ENCODE results near the gene HDAC8.

The HDAC8 gene

GRCh38 chrX:72296991-72297390, 275.7 kb downstream of the HDAC8 start:
- TF ChIP-seq SIN3A (IDR thresholded peaks at IDR 0.05; ENCODE audit: borderline replicate concordance, insufficient read depth, low read length) (no peak), POLR2AphosphoS5 (IDR thresholded peaks at IDR 0.05; ENCODE audit: low read depth, low read length) (no peak), FOXP2 (optimal IDR thresholded peaks at IDR 0.05; ENCODE audit: borderline replicate concordance, extremely low read depth, extremely low read length, insufficient read depth) (no peak), TAF1 (IDR thresholded peaks at IDR 0.05; ENCODE audit: borderline replicate concordance, insufficient read depth, low read length) (no peak)
- TF ChIP-seq, protein P1, sequence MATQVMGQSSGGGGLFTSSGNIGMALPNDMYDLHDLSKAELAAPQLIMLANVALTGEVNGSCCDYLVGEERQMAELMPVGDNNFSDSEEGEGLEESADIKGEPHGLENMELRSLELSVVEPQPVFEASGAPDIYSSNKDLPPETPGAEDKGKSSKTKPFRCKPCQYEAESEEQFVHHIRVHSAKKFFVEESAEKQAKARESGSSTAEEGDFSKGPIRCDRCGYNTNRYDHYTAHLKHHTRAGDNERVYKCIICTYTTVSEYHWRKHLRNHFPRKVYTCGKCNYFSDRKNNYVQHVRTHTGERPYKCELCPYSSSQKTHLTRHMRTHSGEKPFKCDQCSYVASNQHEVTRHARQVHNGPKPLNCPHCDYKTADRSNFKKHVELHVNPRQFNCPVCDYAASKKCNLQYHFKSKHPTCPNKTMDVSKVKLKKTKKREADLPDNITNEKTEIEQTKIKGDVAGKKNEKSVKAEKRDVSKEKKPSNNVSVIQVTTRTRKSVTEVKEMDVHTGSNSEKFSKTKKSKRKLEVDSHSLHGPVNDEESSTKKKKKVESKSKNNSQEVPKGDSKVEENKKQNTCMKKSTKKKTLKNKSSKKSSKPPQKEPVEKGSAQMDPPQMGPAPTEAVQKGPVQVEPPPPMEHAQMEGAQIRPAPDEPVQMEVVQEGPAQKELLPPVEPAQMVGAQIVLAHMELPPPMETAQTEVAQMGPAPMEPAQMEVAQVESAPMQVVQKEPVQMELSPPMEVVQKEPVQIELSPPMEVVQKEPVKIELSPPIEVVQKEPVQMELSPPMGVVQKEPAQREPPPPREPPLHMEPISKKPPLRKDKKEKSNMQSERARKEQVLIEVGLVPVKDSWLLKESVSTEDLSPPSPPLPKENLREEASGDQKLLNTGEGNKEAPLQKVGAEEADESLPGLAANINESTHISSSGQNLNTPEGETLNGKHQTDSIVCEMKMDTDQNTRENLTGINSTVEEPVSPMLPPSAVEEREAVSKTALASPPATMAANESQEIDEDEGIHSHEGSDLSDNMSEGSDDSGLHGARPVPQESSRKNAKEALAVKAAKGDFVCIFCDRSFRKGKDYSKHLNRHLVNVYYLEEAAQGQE (IDR thresholded peaks at IDR 0.05; ENCODE audit: insufficient read depth in 1 of 2, low read depth in 2 of 2, low read length in 2 of 2) = no peak

- TF ChIP-seq SIN3A (IDR thresholded peaks at IDR 0.05; ENCODE audit: borderline replicate concordance, insufficient read depth, low read length) (no peak), POLR2AphosphoS5 (IDR thresholded peaks at IDR 0.05; ENCODE audit: low read depth, low read length) (no peak), FOXP2 (optimal IDR thresholded peaks at IDR 0.05; ENCODE audit: borderline replicate concordance, extremely low read depth, extremely low read length, insufficient read depth) (no peak), TAF1 (IDR thresholded peaks at IDR 0.05; ENCODE audit: borderline replicate concordance, insufficient read depth, low read length) (no peak)
- TF ChIP-seq, protein P1 (IDR thresholded peaks at IDR 0.05; ENCODE audit: insufficient read depth in 1 of 2, low read depth in 2 of 2, low read length in 2 of 2) = no peak
Observed at GRCh38 chrX:72295745-72296144, 276.9 kb downstream of the HDAC8 start.

DNA sequence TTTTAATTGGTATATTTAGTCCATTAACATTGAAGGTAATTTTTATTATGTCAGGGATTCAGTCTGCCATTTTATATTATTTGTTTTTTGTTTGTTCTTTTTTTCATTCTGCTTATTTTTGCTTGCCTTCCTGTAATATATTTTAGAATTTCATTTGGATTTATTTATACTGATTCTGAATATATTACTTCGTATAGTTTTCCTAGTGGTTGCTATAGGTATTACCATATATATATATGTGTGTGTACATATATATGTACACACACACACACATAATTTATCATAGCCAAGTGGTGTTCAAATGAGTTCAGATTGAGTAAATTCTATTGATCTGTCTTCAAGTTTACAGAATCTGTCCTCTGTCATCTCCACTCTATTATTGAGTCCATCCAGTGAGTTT, 278.1 kb downstream of the HDAC8 start:
- TF ChIP-seq POLR2AphosphoS5 (IDR thresholded peaks at IDR 0.05; ENCODE audit: low read depth, low read length) (no peak), TAF1 (IDR thresholded peaks at IDR 0.05; ENCODE audit: borderline replicate concordance, insufficient read depth, low read length) (no peak), SIN3A (IDR thresholded peaks at IDR 0.05; ENCODE audit: borderline replicate concordance, insufficient read depth, low read length) (no peak), FOXP2 (optimal IDR thresholded peaks at IDR 0.05; ENCODE audit: borderline replicate concordance, extremely low read depth, extremely low read length, insufficient read depth) (no peak)
- TF ChIP-seq, protein P1 (IDR thresholded peaks at IDR 0.05; ENCODE audit: insufficient read depth in 1 of 2, low read depth in 2 of 2, low read length in 2 of 2) = no peak

GRCh38 chrX:72282302-72282701, 290.3 kb downstream of the HDAC8 start:
- no peak for TF ChIP-seq TAF1 (IDR thresholded peaks at IDR 0.05; ENCODE audit: borderline replicate concordance, insufficient read depth, low read length)
- no peak for TF ChIP-seq POLR2AphosphoS5 (IDR thresholded peaks at IDR 0.05; ENCODE audit: low read depth, low read length)
- TF ChIP-seq, protein P1 (IDR thresholded peaks at IDR 0.05; ENCODE audit: insufficient read depth in 1 of 2, low read depth in 2 of 2, low read length in 2 of 2) = no peak
- no peak for TF ChIP-seq SIN3A (IDR thresholded peaks at IDR 0.05; ENCODE audit: borderline replicate concordance, insufficient read depth, low read length)
- no peak for TF ChIP-seq FOXP2 (optimal IDR thresholded peaks at IDR 0.05; ENCODE audit: borderline replicate concordance, extremely low read depth, extremely low read length, insufficient read depth)

All from PFSK-1 (cell line).